GM12878 (cell line): ENCODE results near the gene PTPRS.

Experiments used
- BHLHE40 ChIP-seq, 2 experiments: fragments of 450-650 bp in 1 of 2; IDR thresholded peaks; 2 replicates each; pipeline ENCODE4 v1.6.1; 2011 to 2017; ENCODE audit warnings: low read depth in 2 of 2, borderline replicate concordance in 1 of 2, improper control_type of control experiment in 1 of 2, low read length in 1 of 2, mild to moderate bottlenecking in 1 of 2
- BRCA1 ChIP-seq: IDR thresholded peaks from 2 replicates; pipeline ENCODE4 v1.6.1; 2011; ENCODE audit warnings: low read depth, low read length, improper control_type of control experiment
- CBX5 ChIP-seq: sonication (generic); IDR thresholded peaks from 2 replicates; pipeline ENCODE4 v1.6.1; 2016; ENCODE audit warnings: low read depth, moderate library complexity, mild to moderate bottlenecking, inconsistent platforms
- CTCF ChIP-seq, 3 experiments: IDR thresholded peaks in 2 of 3; conservative IDR thresholded peaks in 1 of 3; 2 replicates each; pipeline ENCODE4 v1.5.1; 2011; ENCODE audit warnings: low read depth in 3 of 3, low read length in 3 of 3, mild to moderate bottlenecking in 3 of 3, control low read depth in 2 of 3, moderate library complexity in 2 of 3, inconsistent platforms in 1 of 3, mixed read lengths in 1 of 3; ENCODE audit not compliant: control insufficient read depth in 2 of 3, insufficient read depth in 1 of 3; ENCODE audit errors: extremely low read depth in 1 of 3
- CUX1 ChIP-seq: IDR thresholded peaks from 2 replicates; pipeline ENCODE4 v1.6.1; 2012; ENCODE audit warnings: improper control_type of control experiment, low read depth, low read length; ENCODE audit not compliant: insufficient replicate concordance
- EP300 ChIP-seq, 2 experiments: fragments of 150-350 bp in 1 of 2; IDR thresholded peaks; 2 replicates each; pipeline ENCODE4 v1.6.1; 2011 to 2012; ENCODE audit warnings: low read depth in 2 of 2, low read length in 2 of 2, borderline replicate concordance in 1 of 2, improper control_type of control experiment in 1 of 2, inconsistent platforms in 1 of 2; ENCODE audit not compliant: control insufficient read depth in 1 of 2
- EZH2 ChIP-seq: IDR thresholded peaks from 2 replicates; pipeline ENCODE4 v1.6.1; 2012; ENCODE audit warnings: low read depth, mild to moderate bottlenecking, control low read depth, inconsistent platforms, low read length, borderline replicate concordance; ENCODE audit not compliant: control insufficient read depth
- GABPA ChIP-seq: IDR thresholded peaks from 2 replicates; pipeline ENCODE4 v1.6.1; 2014; ENCODE audit warnings: antibody characterized with exemption, low read depth, mild to moderate bottlenecking, inconsistent platforms
- POLR2A ChIP-seq: IDR thresholded peaks from 2 replicates; pipeline ENCODE4 v1.6.1; 2011; ENCODE audit warnings: low read depth, mild to moderate bottlenecking, low read length
- POLR2AphosphoS5 ChIP-seq: IDR thresholded peaks from 2 replicates; pipeline ENCODE4 v1.6.1; 2011; ENCODE audit warnings: mild to moderate bottlenecking, low read length, inconsistent platforms
- REST ChIP-seq: IDR thresholded peaks from 2 replicates; pipeline ENCODE4 v1.6.1; 2012; ENCODE audit warnings: mild to moderate bottlenecking, low read depth, low read length
- TCF7 ChIP-seq: IDR thresholded peaks from 2 replicates; pipeline ENCODE4 v1.6.1; 2014; ENCODE audit warnings: antibody characterized with exemption, borderline replicate concordance
- ZNF384 ChIP-seq: IDR thresholded peaks from 2 replicates; pipeline ENCODE4 v1.6.1; 2012; ENCODE audit warnings: low read depth, mild to moderate bottlenecking, low read length, improper control_type of control experiment, borderline replicate concordance
- TF ChIP-seq, protein P1 (sequence below): IDR thresholded peaks from 2 replicates; pipeline ENCODE4 v1.6.1; 2012; ENCODE audit warnings: low read depth, low read length, improper control_type of control experiment

DNA sequence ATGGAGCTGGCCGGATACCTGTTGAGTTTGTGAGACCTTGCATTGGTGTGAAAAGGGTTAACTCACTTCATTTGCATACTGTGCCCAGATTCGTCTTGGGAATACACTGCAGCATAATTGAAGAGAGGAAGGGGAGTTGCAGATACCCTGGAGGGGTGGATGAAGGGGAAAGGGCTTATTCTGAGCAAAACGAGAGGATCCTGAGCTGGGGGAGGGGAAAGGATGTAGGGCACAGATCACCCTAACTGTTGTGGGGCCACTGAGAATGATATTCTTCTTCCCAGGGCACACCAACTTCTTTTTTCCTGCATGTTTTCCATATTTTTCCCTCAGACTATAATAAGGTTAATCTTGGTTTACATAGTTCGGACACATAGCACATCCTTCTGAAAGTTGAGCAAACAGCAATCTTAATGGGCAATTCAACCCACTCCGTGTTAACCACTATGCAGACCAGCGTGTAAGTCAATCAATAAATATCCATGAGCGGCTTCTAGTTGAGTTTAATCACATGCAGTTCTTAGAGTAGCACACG is 11.7 kb upstream of the PTPRS start:
- TF ChIP-seq BHLHE40 (IDR thresholded peaks at IDR 0.05; ENCODE audit: borderline replicate concordance in 1 of 2, low read depth in 2 of 2, low read length in 1 of 2) = no peak
- TF ChIP-seq POLR2A = no peak
- TF ChIP-seq CTCF (IDR thresholded peaks at IDR 0.05 in 2 of 3, conservative IDR thresholded peaks at IDR 0.05 in 1 of 3; ENCODE audit: control insufficient read depth in 2 of 3, extremely low read depth in 1 of 3, insufficient read depth in 1 of 3, low read depth in 3 of 3, low read length in 3 of 3) = no peak
- TF ChIP-seq TCF7 = no peak
- TF ChIP-seq CUX1 = no peak
- TF ChIP-seq POLR2AphosphoS5 = no peak
- TF ChIP-seq, protein P1, sequence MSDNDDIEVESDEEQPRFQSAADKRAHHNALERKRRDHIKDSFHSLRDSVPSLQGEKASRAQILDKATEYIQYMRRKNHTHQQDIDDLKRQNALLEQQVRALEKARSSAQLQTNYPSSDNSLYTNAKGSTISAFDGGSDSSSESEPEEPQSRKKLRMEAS = no peak
- no peak for TF ChIP-seq EZH2
- TF ChIP-seq REST = no peak
- no peak for TF ChIP-seq CBX5
- TF ChIP-seq ZNF384 = no peak
- no peak for TF ChIP-seq BRCA1
- TF ChIP-seq EP300 (IDR thresholded peaks at IDR 0.05; ENCODE audit: borderline replicate concordance in 1 of 2, control insufficient read depth in 1 of 2, low read depth in 2 of 2, low read length in 2 of 2) = no peak
- no peak for TF ChIP-seq GABPA
